ENCODE data around the gene CYTH1.
"Not testable (repeated sequence)": the region's sequence is repeated elsewhere in the genome, so short reads cannot be mapped to it uniquely, and the experiment has no call there.

The CYTH1 gene

GRCh38 chr17:78687125-78687524 lies 94.9 kb downstream of the CYTH1 start:
- no peak for DNase-seq

- DNase-seq = no peak
Measured at GRCh38 chr17:78684026-78684425, 98.0 kb downstream of the CYTH1 start.

GRCh38 chr17:78683408-78683961 lies 98.6 kb downstream of the CYTH1 start:
- DNase-seq = no peak

GRCh38 chr17:78682363-78682762 lies 99.7 kb downstream of the CYTH1 start:
- DNase-seq = no peak

GRCh38 chr17:78680436-78680835 lies 101.6 kb downstream of the CYTH1 start:
- DNase-seq = no peak

GRCh38 chr17:78679495-78680395 lies 102.3 kb downstream of the CYTH1 start:
- no peak for DNase-seq

- DNase-seq = no peak
Measured at GRCh38 chr17:78678711-78679110, 103.4 kb downstream of the CYTH1 start.

- DNase-seq = no peak
Measured at GRCh38 chr17:78678222-78678557, 103.9 kb downstream of the CYTH1 start.

GRCh38 chr17:78677303-78678221 lies 104.5 kb downstream of the CYTH1 start:
- no peak for DNase-seq

- no peak for DNase-seq
Measured at GRCh38 chr17:78676412-78677302, 105.4 kb downstream of the CYTH1 start.

- DNase-seq = no peak
Measured at GRCh38 chr17:78675836-78676235, 106.2 kb downstream of the CYTH1 start.

- no peak for DNase-seq
Measured at GRCh38 chr17:78675316-78675616, 106.8 kb downstream of the CYTH1 start.

GRCh38 chr17:78674595-78675315 lies 107.3 kb downstream of the CYTH1 start:
- DNase-seq = no peak

- DNase-seq = no peak
Measured at GRCh38 chr17:78674156-78674555, 107.9 kb downstream of the CYTH1 start.

GRCh38 chr17:78673395-78673794 lies 108.7 kb downstream of the CYTH1 start:
- DNase-seq = no peak

GRCh38 chr17:78672871-78673371 lies 109.2 kb downstream of the CYTH1 start:
- DNase-seq = no peak

GRCh38 chr17:78672005-78672404 lies 110.1 kb downstream of the CYTH1 start:
- DNase-seq = no peak

- DNase-seq = not testable (repeated sequence)
Measured at GRCh38 chr17:78671726-78672001, 110.4 kb downstream of the CYTH1 start.

GRCh38 chr17:78670850-78671725 lies 111.0 kb downstream of the CYTH1 start:
- DNase-seq = no peak

GRCh38 chr17:78669975-78670518 lies 112.0 kb downstream of the CYTH1 start:
- DNase-seq = no peak
